GM12873 (cell line): ENCODE data around the gene INAFM1.

Experiments used
- CTCF ChIP-seq: IDR thresholded peaks from 2 replicates; pipeline ENCODE4 v1.5.1; 2012; ENCODE audit warnings: low read depth, mild to moderate bottlenecking, moderate library complexity, low read length, control low read depth; ENCODE audit not compliant: insufficient read depth; ENCODE audit errors: missing control alignments

Gene INAFM1

GRCh38 chr19:47310819-47311218, 36.1 kb downstream of the INAFM1 start:
- TF ChIP-seq CTCF, result no peak

DNA sequence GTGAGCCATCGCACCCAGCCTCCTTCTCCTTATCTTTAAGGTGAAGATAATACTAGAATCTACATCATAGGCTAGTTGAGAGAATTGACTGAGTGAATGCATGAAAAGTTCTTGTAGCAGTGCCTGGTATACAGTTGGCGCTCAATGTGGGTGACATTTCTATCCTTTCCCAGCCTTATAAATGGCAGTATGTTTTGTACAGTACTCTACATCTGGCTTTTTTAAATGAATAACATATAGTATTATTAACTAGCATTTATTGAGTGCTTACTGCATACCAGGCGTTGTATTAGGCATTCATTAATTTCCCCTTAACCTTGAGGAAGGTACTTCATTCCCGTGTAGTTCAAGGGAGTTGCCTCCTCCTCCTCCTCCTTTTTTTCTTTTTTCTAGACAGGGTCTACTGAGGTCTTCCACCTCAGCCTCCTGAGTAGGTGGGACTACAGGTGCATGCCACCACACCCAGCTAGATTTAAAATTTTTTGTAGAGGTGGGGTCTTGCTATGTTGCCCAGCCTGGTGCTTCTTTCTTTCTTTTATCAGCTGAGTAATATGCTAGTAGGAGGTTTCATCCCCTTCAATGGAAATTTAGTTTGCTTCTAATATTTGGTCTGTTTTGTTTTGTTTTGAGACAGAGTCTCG, 37.8 kb downstream of the INAFM1 start:
- no peak for TF ChIP-seq CTCF

- TF ChIP-seq CTCF, result no peak
Measured at GRCh38 chr19:47313754-47314295, 39.1 kb downstream of the INAFM1 start.

DNA sequence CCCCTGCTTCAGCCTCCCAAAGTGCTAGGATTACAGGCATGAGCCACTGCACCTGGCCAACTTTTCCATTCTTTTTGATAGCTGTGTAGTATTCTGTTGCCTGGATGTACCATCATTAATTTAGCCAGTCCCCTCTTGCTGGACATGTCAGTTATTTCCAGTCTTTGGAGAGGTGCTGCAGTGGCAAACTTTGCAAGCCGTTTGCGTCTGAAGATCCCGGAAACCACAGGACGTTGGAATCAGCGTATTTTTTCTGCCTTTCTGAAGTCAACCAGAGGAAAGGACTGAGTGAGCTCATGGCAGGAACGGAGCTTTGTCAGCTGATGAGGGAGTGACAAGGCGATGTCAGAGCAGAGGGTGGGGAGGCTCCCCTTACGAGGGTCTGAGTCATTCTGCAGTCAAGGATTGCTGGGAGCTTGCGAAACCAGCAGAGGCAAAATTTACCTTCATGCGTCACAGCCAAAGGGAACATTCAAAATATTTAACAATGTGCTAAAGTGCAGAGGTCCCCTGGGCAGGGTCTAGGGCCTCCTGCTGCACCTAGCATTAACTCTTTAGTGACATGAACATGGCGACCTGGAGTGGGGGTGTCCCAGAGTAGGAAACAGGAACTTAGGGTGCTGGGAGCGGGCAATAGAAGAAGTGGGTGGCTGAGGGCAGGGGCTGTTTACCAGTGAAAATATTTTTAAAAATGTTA, 40.6 kb downstream of the INAFM1 start:
- no peak for TF ChIP-seq CTCF

DNA sequence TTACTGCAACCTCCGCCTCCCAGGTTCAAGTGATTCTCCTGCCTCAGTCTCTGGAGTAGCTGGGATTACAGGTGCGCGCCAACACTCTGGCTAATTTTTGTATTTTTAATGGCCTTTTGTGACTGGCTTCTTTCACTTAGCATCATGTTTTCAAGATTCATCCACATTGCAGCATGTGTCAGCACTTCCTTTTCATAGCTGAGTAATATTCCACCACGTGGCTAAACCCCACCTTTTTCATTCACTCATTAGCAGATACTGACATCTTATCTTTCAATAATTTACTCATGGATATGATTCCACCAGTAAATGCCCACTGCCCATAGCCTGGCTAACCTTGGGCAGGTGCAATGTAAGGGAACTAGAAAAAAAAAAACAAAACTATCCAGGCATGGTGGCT, 41.8 kb downstream of the INAFM1 start:
- TF ChIP-seq CTCF, result no peak

DNA sequence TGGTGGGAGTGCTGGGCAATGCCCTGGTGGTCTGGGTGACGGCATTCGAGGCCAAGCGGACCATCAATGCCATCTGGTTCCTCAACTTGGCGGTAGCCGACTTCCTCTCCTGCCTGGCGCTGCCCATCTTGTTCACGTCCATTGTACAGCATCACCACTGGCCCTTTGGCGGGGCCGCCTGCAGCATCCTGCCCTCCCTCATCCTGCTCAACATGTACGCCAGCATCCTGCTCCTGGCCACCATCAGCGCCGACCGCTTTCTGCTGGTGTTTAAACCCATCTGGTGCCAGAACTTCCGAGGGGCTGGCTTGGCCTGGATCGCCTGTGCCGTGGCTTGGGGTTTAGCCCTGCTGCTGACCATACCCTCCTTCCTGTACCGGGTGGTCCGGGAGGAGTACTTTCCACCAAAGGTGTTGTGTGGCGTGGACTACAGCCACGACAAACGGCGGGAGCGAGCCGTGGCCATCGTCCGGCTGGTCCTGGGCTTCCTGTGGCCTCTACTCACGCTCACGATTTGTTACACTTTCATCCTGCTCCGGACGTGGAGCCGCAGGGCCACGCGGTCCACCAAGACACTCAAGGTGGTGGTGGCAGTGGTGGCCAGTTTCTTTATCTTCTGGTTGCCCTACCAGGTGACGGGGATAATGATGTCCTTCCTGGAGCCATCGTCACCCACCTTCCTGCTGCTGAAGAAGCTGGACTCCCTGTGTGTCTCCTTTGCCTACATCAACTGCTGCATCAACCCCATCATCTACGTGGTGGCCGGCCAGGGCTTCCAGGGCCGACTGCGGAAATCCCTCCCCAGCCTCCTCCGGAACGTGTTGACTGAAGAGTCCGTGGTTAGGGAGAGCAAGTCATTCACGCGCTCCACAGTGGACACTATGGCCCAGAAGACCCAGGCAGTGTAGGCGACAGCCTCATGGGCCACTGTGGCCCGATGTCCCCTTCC, 45.5 kb downstream of the INAFM1 start:
- TF ChIP-seq CTCF, result no peak

GRCh38 chr19:47321630-47322029, 46.9 kb downstream of the INAFM1 start:
- no peak for TF ChIP-seq CTCF
